SH-SY5Y (cell line): ENCODE data around the gene TLR7.

Experiments used
- GATA2 ChIP-seq: IDR thresholded peaks from 2 replicates; pipeline ENCODE4 v1.6.1; 2011; ENCODE audit warnings: mild to moderate bottlenecking, low read depth, low read length
- GATA3 ChIP-seq: IDR thresholded peaks from 2 replicates; pipeline ENCODE4 v1.6.1; 2011; ENCODE audit warnings: low read depth, mild to moderate bottlenecking, low read length, moderate library complexity

- TF ChIP-seq GATA2: no peak
- no peak for TF ChIP-seq GATA3
These were observed 68.0 kb downstream of the TLR7 start for GRCh38 chrX:12934850-12935249.
